GM23248 (cell line): Measurements from ENCODE around the gene LIFR.

Experiments used
- EZH2 ChIP-seq: fragments of 200-600 bp; sonication (generic); IDR thresholded peaks from 2 replicates; pipeline ENCODE4 v1.6.1; 2018; ENCODE audit warnings: antibody characterized with exemption, mild to moderate bottlenecking; ENCODE audit not compliant: insufficient read depth, poor library complexity, severe bottlenecking
- EZH2phosphoT487 ChIP-seq: fragments of 200-600 bp; sonication (generic); IDR thresholded peaks from 2 replicates; pipeline ENCODE4 v1.6.1; 2018; ENCODE audit warnings: antibody characterized with exemption, moderate library complexity, mild to moderate bottlenecking, low read depth; ENCODE audit not compliant: insufficient read depth

DNA sequence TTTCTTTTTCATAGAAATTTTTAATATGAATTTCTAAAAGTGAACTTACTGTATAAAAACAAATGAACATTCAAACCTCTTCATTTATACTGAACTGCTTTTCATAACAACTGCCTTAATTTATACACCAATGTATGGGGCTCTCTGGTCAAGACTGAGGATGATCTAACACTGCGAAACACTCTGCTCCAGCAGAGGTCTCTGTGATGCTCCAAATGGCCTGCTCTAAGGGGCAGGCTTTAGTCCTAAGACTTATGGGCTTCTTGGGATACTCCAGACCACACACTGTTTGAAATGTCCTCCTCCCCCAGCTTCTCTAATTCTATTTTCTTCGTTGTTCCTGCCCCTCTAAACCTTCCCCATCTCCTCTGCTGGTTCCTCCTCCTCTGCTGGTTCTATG, 58.5 kb downstream of the LIFR start:
- TF ChIP-seq EZH2: no peak
- TF ChIP-seq EZH2phosphoT487: no peak
